ENCODE data around the gene DDN. TPM values are rescaled to one million over a fixed set of nuclear protein-coding genes. Genes with fewer than 3 reads are reported as not detected.

The DDN gene
- total and polyA plus RNA-seq, 12 donors, result 0.08 to 2.2 (median 0.43) TPM; not detected in 1

DNA sequence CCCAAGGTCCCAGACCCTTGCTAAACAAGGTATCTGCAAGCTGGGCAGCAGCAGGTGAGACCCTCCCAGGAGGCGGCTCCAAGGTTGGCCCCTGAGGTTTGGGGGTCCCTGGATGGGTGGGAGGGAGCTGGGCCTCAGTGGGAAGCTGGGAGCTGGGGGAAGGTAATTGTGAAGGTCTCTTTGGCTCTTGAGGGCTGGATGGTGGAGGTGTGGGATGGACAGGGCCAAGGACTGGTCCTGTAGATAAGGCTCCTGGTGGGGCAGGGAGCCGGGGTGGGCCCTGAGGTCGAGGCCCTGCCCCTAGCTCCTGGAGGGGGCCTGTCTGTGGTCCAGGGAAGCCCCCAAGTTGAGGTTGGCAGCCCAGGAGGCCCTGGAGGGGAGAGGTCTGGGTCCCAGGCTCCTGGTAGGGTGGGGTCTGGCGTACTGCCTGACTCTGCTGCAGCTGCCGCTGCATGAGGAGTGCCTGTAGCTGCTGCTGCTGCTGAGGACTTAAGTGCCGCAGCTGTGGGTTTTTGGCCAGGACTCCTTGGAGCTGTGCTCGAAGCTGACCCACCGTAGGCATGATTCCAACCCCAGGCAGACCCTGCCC lies 32.5 kb upstream of the DDN start:
- H3K9me3 ChIP-seq (replicated peaks in 1 of 3), result no peaks in the 10 kb centered on the region
- no peaks in the 10 kb centered on the region for H3K27me3 ChIP-seq
- DNase-seq, result no peak
- intact Hi-C loops (cut with DNase I), result no loop called here
- WGBS, 4 donors, result 84 to 92% (median 90%) methylated on average over 2 to 8 of the region's 8 CpGs
- no peak for TF ChIP-seq POLR2A (IDR thresholded peaks at IDR 0.05)
- TF ChIP-seq, protein P1, sequence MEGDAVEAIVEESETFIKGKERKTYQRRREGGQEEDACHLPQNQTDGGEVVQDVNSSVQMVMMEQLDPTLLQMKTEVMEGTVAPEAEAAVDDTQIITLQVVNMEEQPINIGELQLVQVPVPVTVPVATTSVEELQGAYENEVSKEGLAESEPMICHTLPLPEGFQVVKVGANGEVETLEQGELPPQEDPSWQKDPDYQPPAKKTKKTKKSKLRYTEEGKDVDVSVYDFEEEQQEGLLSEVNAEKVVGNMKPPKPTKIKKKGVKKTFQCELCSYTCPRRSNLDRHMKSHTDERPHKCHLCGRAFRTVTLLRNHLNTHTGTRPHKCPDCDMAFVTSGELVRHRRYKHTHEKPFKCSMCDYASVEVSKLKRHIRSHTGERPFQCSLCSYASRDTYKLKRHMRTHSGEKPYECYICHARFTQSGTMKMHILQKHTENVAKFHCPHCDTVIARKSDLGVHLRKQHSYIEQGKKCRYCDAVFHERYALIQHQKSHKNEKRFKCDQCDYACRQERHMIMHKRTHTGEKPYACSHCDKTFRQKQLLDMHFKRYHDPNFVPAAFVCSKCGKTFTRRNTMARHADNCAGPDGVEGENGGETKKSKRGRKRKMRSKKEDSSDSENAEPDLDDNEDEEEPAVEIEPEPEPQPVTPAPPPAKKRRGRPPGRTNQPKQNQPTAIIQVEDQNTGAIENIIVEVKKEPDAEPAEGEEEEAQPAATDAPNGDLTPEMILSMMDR (IDR thresholded peaks at IDR 0.05), result no peak
- no peak overlapping the region for H3K27ac ChIP-seq
- H3K4me1 ChIP-seq (replicated peaks in 1 of 2), result no peaks in the 10 kb centered on the region
- H3K4me3 ChIP-seq, result no peak overlapping the region
- peaks cover 0 to 84% of the 10 kb centered on the region in 2 donors for H3K36me3 ChIP-seq (replicated peaks in 1 of 2)

DNA sequence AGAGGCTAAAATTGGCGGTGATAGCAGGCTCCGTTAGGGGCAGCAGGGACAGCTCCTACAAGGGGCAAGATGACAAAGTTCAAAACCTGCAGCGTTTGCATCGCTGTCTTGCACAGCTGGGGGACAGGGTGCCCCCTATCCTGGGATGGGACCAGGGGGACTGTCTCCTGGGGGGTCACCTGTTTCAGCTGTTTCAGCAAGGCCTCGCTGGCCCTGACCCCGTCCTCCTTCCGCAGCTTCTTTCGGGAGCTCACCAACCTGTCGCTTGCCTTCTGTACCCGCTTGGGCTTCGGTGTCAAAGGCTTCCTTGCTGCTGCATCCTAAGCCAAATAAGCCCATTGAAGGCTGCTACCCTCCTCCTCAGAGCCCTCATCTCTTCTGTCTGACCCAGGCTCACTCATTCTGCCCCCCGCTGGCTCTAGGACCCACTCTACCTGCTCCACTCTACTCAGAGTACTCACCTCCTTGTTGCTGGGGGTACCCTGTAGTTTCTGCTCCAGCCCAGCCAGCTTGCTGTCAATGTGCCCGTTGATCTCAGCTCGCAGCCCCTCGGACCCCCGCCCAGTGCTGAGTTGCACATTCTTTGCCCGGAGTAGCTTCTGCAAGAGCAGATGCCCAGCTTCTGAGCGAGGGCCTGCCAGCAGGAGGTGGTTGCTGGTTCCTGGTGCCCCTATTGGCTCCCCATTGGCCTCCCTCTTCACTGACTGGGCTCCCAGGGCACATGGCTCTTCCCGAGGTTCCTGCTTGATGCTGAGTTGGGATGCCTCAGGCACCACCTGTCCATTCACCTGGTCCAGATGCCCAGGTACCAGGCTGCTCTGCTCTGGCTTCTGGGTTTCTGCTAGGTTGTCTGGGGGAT lies 31.8 kb upstream of the DDN start:
- Histone ChIP-seq H3K36me3 (replicated peaks in 1 of 2) (peaks cover 0 to 87% of the 10 kb centered on the region in 2 donors), H3K9me3 (replicated peaks in 1 of 3) (no peaks in the 10 kb centered on the region), H3K27ac (no peak overlapping the region), H3K4me1 (replicated peaks in 1 of 2) (no peaks in the 10 kb centered on the region), H3K4me3 (no peak overlapping the region), H3K27me3 (no peaks in the 10 kb centered on the region)
- DNase-seq, result peak in 3 of 7 donors; percentile 13 to 19 (median 13)
- intact Hi-C loops (cut with DNase I), result no loop called here
- 93 to 97% (median 93%) methylated on average over 14 to 19 of the region's 19 CpGs for WGBS, 4 donors
- TF ChIP-seq POLR2A (IDR thresholded peaks at IDR 0.05), result no peak
- TF ChIP-seq, protein P1 (IDR thresholded peaks at IDR 0.05), result no peak

- WGBS, 4 donors, result 84 to 92% (median 90%) methylated on average over 6 to 8 of the region's 8 CpGs
Observed at GRCh38 chr12:49030119-49030518, 30.9 kb upstream of the DDN start.

More at GRCh38 chr12:49030119-49030518, 30.9 kb upstream of the DDN start:
- peaks cover 0 to 87% of the 10 kb centered on the region in 2 donors for H3K36me3 ChIP-seq (replicated peaks in 1 of 2)
- no peaks in the 10 kb centered on the region for H3K4me1 ChIP-seq (replicated peaks in 1 of 2)
- intact Hi-C loops (cut with DNase I), result no loop called here
- no peak for DNase-seq
- TF ChIP-seq, protein P1 (IDR thresholded peaks at IDR 0.05), result no peak
- TF ChIP-seq POLR2A (IDR thresholded peaks at IDR 0.05), result no peak
- no peaks in the 10 kb centered on the region for H3K27me3 ChIP-seq
- H3K9me3 ChIP-seq (replicated peaks in 1 of 3), result no peaks in the 10 kb centered on the region
- H3K27ac ChIP-seq, result no peak overlapping the region
- no peak overlapping the region for H3K4me3 ChIP-seq
